ENCODE data around the gene SLC7A10. TPM values are rescaled to one million over a fixed set of nuclear protein-coding genes. Genes with fewer than 3 reads are reported as not detected.

The SLC7A10 gene
- total RNA-seq, 1 experiment from 2014 or later = 2.9 TPM

DNA sequence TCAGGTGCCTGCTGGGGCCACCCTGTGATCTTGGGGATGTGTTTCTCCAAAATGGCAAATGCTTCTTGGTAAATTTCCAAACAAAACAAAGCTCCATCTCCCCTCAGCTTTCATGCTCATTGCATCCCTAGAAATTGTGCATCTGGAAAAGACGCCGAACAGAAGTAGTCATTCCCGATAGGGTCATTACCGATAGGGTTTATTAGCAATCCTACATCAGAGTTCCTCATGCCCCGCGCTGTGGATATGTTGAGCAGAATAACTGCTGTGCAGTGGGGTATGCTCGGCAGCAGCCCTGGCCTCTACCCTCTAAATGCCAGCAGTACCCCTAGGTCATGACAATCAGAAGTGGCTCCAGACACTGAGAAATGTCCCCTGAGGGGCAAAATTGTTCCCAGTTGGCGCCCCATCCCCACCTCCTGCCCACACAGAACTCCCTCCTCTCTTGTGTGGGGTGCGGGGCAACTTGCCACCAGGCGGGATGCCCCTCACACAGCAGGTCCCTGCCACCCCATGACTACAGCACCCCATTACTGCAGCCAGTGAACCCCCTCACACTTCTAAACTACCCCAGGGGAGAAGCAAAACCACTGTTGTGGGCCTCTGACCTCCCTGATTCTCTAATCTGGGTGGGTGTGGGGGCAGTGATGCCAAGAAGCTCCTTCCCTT, 13.0 kb upstream of the SLC7A10 start:
- DNase-seq = no peak
- Histone ChIP-seq H3K4me2 (ENCODE audit: insufficient read depth, insufficient read length, low read length) (no peak overlapping the region), H4K5ac (ENCODE audit: insufficient read length, low read depth, low read length) (no peak overlapping the region)

More for the DNA sequence above, 13.0 kb upstream of the SLC7A10 start:
- no peak overlapping the region for H2AFZ ChIP-seq (ENCODE audit: low read length)
- H4K91ac ChIP-seq (ENCODE audit: insufficient read length, low read depth, low read length) = no peak overlapping the region
- H3K23ac ChIP-seq (ENCODE audit: insufficient read length, low read depth, low read length) = no peak overlapping the region
- H2BK12ac ChIP-seq (ENCODE audit: insufficient read length, low read depth, low read length) = no peak overlapping the region
- TF ChIP-seq, protein P1, sequence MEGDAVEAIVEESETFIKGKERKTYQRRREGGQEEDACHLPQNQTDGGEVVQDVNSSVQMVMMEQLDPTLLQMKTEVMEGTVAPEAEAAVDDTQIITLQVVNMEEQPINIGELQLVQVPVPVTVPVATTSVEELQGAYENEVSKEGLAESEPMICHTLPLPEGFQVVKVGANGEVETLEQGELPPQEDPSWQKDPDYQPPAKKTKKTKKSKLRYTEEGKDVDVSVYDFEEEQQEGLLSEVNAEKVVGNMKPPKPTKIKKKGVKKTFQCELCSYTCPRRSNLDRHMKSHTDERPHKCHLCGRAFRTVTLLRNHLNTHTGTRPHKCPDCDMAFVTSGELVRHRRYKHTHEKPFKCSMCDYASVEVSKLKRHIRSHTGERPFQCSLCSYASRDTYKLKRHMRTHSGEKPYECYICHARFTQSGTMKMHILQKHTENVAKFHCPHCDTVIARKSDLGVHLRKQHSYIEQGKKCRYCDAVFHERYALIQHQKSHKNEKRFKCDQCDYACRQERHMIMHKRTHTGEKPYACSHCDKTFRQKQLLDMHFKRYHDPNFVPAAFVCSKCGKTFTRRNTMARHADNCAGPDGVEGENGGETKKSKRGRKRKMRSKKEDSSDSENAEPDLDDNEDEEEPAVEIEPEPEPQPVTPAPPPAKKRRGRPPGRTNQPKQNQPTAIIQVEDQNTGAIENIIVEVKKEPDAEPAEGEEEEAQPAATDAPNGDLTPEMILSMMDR (conservative IDR thresholded peaks at IDR 0.05) = no peak
- no peak overlapping the region; a peak in 1 of 7 replicates for H3K27ac Mint-ChIP-seq
- no peaks in the 10 kb centered on the region for H3K9me3 ChIP-seq (ENCODE audit: control insufficient read depth, low read depth, low read length)
- H3K56ac ChIP-seq (ENCODE audit: insufficient read length, low read depth, low read length) = no peak overlapping the region
- no peak overlapping the region for H3K9ac ChIP-seq (ENCODE audit: extremely low read depth, insufficient read length, low read length)
- H2AK5ac ChIP-seq (ENCODE audit: insufficient read length, low read length) = no peak overlapping the region
- no peak overlapping the region for H3K18ac ChIP-seq (ENCODE audit: insufficient read length, low read depth, low read length)
- no peak overlapping the region for H3K14ac ChIP-seq (ENCODE audit: insufficient read depth, low read length)
- no peaks in the 10 kb centered on the region for H3K79me2 ChIP-seq (ENCODE audit: insufficient read depth, low read length)
- H3K23me2 ChIP-seq (ENCODE audit: insufficient read length, low read depth, low read length, poor library complexity, severe bottlenecking) = no peaks in the 10 kb centered on the region
- no peak overlapping the region for H2BK5ac ChIP-seq (ENCODE audit: insufficient read length, low read length)
- H3K27me3 Mint-ChIP-seq (ENCODE audit: low read depth) = peaks cover 15% of the 10 kb centered on the region
- WGBS (ENCODE audit: extremely low coverage, insufficient read length, low lambda C conversion rate) = no CpG with 5 or more reads among the region's 10 CpGs
- H3K79me1 ChIP-seq (ENCODE audit: insufficient read depth, low read depth, low read length, poor library complexity, severe bottlenecking) = no peaks in the 10 kb centered on the region
- no peaks in the 10 kb centered on the region for H3K27me3 ChIP-seq (ENCODE audit: insufficient read depth, low read length)
- no peak overlapping the region for H2BK120ac ChIP-seq (ENCODE audit: low read depth, low read length, poor library complexity, severe bottlenecking)
- no peak overlapping the region for H2BK20ac ChIP-seq (ENCODE audit: low read depth, low read length, poor library complexity, severe bottlenecking)
- H3T11ph ChIP-seq (ENCODE audit: low read length) = no peak overlapping the region
- H4K8ac ChIP-seq (replicated peaks; ENCODE audit: insufficient read length, low read depth, low read length) = no peak overlapping the region
- no peaks in the 10 kb centered on the region for H3K36me3 Mint-ChIP-seq (ENCODE audit: insufficient read depth in 1 of 3, low read depth in 3 of 3)
- no peak overlapping the region for H2BK15ac ChIP-seq (ENCODE audit: low read depth, low read length)
- H3K27ac ChIP-seq (ENCODE audit: insufficient read length, low read depth, low read length) = no peak overlapping the region
- H3K9me3 Mint-ChIP-seq = no peaks in the 10 kb centered on the region; a peak in 1 of 5 replicates
- no peaks in the 10 kb centered on the region for H4K20me1 ChIP-seq (ENCODE audit: control insufficient read depth, insufficient read depth, insufficient read length)
- peaks cover 3 to 4% of the 10 kb centered on the region in 2 experiments; a peak in 1 of 4 replicates for H3K4me1 Mint-ChIP-seq
- no peak overlapping the region for H3K4ac ChIP-seq (ENCODE audit: low read depth, low read length)
- H3K4me1 ChIP-seq (ENCODE audit: insufficient read depth, low read length) = no peaks in the 10 kb centered on the region
- no peak overlapping the region for H3K4me3 Mint-ChIP-seq
